Heart left ventricle (tissue), 13 donors: ENCODE measurements around the gene MSX2.

Source experiments
- POLR2A ChIP-seq, 2 donors: fragments of 450-650 bp; IDR thresholded peaks; one replicate each; pipeline ENCODE4 v1.6.1; 2017; ENCODE audit warnings: antibody characterized with exemption in 2 of 2, mild to moderate bottlenecking in 2 of 2, moderate library complexity in 2 of 2
- TF ChIP-seq, protein P1 (sequence below), 12 donors: fragments of 200-600 bp; sonication (generic) in 4 of 12; IDR thresholded peaks; one replicate each; pipeline versions ENCODE4 v1.5.0 to v1.8.0; 2018 to 2022; ENCODE audit warnings: antibody characterized with exemption in 12 of 12, mild to moderate bottlenecking in 5 of 12
- donor health status: ischemic (EF 13 %, LVEDD 7.1; RV severe dilation, severe dysfunction).
- donor health status: DM: no; HTN: yes; CAD: no.
- donor health status: DM: no; HTN: no; CAD: no.
- donor health status: ischemic (EF 25% LVEDD 6.9; RV normal size, moderate dysfunction).
- donor health status: ischemic (EF 25% LVEDD 5.7; RV mildly dilated, moderate dysfunction).
- donor health status: ischemic (EF 35%, LVEDD 5.7; RV mildly dilated, moderate dysfunction).
- donor health status: nonischemic (EF 11% LVEDD 7.7; RV severe dilation, severe dysfunction).
- donor health status: DM: yes; HTN: yes; CAD: no.
- donor health status: PGD.
- donor health status: ischemic (EF 29% LVEDD 5.4; RV normal size, mild dysfunction).
- donor health status: nonischemic (EF 23%, LVEDD 6.1; RV moderate dilation, normal function).

DNA sequence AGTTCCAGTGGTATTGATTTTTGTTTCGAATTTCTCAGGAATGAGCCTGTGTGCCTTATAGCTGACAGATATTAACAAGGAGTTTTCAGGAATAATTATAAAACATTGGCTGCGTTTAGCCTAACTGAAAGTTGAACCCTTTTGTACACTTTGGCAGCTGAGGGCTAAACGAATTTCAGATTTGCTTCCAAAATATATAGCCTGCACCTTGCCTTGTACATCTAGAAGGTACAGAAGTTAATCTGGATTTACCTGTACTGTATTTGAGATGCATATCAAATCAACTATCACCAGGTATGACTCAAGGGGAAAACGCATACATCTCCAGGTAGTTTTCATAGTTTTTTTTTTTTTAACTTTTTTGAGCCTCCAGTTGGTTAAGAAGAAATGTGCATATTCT is 1.9 kb upstream of the MSX2 start:
- TF ChIP-seq, protein P1, sequence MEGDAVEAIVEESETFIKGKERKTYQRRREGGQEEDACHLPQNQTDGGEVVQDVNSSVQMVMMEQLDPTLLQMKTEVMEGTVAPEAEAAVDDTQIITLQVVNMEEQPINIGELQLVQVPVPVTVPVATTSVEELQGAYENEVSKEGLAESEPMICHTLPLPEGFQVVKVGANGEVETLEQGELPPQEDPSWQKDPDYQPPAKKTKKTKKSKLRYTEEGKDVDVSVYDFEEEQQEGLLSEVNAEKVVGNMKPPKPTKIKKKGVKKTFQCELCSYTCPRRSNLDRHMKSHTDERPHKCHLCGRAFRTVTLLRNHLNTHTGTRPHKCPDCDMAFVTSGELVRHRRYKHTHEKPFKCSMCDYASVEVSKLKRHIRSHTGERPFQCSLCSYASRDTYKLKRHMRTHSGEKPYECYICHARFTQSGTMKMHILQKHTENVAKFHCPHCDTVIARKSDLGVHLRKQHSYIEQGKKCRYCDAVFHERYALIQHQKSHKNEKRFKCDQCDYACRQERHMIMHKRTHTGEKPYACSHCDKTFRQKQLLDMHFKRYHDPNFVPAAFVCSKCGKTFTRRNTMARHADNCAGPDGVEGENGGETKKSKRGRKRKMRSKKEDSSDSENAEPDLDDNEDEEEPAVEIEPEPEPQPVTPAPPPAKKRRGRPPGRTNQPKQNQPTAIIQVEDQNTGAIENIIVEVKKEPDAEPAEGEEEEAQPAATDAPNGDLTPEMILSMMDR (IDR thresholded peaks at IDR 0.05), result no peak
- no peak for TF ChIP-seq POLR2A (IDR thresholded peaks at IDR 0.05)
